NCI-H526 treated with DMSO at 0.1 percent for 48 hours (cell line): ENCODE results near the gene DRG1.
"Not testable (repeated sequence)": the region's sequence is repeated elsewhere in the genome, so short reads cannot be mapped to it uniquely, and the experiment has no call there.

Experiments
- DNase-seq: peaks from one replicate; lab custom pipeline; 2025; lab: John Stamatoyannopoulos, UW

DRG1 gene, protein sequence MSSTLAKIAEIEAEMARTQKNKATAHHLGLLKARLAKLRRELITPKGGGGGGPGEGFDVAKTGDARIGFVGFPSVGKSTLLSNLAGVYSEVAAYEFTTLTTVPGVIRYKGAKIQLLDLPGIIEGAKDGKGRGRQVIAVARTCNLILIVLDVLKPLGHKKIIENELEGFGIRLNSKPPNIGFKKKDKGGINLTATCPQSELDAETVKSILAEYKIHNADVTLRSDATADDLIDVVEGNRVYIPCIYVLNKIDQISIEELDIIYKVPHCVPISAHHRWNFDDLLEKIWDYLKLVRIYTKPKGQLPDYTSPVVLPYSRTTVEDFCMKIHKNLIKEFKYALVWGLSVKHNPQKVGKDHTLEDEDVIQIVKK

DNA sequence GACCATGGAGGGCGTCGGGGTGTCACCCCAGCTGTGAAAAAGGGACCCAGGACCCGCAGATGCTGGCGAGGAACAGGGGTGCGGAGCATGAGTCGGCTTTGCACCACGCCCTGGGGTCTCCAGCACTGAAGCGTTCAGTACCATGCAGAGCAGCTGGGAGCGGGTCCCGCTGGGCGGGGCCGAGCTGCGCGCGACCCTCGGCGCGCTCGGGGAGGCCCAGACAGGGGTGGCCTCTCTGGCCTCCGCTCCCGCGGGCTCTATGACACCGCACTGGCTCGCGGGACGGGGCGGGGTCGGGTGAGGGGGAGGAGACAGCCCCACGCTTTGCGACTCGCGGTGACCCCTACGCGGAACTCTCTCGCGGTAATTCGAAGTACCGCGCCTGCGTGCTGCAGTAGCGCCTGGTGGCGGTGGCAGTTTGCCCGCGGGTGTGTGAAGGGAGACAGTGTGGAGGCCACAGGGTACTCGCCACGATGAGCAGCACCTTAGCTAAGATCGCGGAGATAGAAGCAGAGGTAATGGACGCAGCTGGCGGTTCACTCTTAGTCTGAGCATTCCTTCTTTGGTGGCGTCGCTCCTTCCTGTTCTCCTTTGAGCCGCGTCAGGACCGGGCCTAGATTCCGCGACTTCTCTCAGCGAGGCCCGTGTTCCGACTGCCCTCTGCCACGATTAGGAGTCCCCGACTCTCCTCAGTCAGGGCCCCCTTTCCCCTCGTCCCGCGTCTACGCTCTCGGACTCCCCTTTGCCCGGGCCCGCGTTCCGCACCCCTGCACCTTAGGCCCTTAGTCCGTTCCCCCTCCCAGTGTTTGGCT lies at the start of gene DRG1:
TSS of gene DRG1 (plus strand) at position 394 of the 812 bp plus-strand sequence. CDS start at position 474, 80 bp downstream.
- DNase-seq: peak; percentile 88

DNA sequence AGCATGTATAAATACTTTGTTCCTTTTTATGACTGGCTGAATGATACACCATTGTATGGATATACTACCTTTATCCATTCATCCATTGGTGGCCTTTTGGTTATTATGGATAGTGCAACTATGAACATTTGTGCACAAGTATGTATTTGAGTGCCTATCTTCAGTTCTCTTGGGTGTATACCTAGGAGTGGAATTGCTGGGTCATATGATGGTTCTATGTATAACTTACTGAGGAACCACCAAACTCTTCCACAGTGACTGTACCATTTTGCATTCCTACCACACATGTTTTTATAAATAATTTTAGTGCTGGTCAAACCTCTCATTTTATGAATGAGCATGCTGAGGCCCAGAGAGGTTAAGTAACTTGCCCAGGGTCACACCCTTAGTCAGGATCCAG lies 49.4 kb upstream of the DRG1 start:
- DNase-seq: no peak

DNA sequence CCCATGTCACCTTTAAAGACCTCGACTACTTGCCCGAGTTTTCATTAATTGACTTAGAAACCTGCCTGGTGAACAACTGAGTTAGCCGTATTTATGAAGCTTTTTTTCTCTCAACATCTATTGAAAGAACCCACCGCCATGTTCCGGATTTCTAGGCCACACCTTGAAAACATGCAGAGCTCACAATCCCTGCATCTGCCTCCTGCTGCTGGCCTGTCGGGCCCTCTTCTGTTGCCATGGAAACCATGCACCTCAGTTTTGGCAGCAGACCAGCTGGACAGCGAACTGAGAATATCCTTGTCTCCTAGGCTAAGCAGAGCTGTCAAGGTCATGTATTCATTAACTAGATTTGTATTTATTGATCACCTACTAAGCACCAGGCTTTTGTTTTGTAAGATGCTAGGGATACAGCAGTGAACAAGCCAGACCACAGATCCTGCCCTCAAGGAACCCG lies 49.0 kb upstream of the DRG1 start:
- DNase-seq: no peak

DNA sequence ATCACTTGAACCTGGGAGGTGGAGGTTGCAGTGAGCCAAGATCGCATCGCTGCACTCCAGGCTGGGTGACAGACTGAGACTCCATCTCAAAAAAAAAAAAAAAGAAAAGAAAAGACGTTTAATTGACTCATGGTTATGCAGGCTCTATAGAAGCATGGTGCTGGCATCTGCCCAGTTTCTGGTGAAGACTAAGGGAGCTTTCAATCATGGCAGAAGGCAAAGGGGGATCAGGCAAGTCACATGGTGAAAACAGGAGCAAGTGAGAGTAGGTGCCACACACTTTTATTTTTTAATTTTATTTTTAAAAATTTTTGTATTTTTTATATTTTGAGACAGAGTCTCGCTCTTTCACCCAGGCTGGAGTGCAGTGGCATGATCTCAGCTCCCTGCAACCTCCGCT lies 44.9 kb upstream of the DRG1 start:
- no peak for DNase-seq

DNA sequence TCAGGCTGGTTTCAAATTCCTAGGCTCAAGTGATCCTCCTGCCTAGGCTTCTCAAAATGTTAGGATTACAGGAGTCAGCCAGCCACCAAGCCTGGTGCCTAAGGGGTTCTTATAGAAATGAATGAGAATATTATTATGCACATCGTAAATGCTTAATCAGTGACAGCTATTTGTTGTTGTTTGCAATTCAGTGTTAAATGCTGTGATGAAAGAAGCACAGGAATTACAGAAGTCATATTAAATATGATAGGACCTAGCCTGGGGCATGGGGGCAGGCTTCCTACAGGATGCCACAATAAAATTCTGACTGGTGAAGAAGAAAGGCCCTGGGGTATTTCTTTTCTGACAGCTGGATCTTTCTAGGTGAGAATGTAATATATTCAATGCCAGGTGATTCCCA lies 39.4 kb upstream of the DRG1 start:
- DNase-seq: no peak

DNA sequence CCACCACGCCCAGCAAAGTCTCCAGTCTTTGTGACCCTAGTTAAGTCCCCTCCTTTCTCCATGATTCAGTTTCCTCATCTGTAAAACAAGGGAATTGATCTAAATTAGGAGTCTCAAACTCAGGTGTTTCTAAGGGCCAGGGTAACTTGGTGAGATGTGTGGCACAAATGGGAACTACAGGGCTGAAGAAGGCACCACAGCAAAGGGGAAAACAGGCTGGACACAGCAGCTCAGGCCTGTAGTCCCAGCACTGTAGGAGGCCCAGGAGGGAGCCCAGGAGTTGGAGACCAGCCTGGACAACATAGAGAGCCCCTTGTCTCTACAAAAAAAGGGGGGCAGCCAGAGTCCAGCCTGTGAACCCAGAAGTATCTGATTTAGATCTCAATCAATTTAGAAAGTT lies 37.7 kb upstream of the DRG1 start:
- no peak for DNase-seq

DNA sequence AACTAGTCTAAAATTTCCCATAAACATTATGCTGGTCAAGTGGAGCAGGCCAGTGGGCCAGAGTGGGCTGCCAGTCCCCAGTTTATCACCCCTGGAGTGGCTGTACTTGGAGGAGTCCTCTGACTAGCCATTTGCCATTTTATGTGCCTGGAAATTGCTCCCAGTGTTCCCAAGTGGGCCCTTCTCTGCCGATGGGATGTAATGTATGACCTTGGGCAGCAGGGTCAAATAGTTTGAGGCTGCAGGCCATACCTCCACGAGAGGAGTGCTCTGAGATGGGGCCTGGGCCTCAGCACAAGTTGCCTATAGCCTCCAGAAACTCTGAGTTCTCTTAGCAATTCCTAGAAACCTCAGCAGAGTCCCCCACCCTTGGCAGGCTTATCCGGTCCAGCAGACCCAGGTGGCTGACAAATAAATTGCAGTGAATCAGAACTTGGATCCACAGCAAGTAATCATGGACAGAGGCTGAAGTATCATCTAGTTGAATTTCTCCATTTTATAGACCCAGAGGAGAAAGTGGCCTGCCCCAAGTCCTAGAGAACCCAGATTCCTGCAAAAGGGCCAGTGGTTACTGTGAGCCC lies 35.4 kb upstream of the DRG1 start:
- DNase-seq: no peak

DNA sequence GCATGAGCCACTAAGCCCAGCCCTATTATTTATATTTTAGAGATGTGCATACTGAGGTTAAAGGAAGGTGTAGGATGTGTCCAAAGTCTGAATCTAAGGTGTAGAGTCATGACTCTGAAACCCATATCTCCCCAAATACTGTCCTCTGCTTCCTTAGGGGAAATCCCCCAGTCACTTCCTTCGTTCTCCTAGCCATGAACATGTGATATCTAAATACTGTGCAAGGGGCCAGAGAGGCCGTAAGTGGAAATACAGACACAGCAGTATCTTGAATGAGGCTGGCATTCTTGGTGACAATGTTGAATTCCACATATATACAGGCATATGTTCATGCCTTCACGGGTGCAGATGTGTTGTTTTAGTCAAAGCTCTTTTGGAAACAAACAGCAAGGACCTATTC lies 32.0 kb upstream of the DRG1 start:
- peak; percentile 25 for DNase-seq

DNA sequence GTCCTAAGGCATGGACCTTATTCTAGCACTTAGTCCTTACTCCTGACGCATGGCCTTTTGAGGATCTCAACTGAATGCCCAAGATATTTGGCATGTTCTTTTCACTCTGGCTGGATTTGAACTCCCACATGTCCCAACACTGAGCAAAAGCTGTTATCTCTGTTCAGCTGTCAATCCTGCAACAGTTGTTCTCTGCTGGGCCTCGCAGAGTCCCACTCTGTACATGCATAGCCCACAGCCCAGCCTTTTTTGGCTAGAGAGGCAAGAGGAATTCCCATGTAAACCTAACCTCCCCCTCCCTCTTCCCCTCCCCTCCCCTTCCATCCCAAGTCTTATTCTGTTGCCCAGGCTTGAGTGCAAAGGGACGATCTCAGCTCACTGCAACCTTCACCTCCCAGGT lies 21.8 kb upstream of the DRG1 start:
- DNase-seq: no peak

DNA sequence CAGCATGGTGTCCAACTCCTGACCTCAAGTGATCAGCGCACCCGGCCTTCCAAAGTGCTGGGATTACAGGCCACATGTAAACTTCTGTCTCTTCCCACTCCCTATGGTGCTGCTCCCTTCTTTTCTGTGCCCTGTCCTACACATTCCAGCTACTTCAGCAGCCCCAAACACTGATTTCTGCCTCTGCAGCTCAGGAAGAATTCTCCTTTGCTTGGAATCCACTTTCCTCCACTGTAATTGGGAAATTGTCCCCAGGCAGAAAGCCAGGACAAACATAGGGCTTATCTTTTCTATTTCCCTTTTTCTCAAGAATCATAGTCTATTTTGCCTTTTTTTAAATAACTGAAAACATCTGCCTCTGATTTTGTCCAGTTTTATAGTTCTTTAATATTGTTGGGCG lies 21.3 kb upstream of the DRG1 start:
- DNase-seq: no peak

DNA sequence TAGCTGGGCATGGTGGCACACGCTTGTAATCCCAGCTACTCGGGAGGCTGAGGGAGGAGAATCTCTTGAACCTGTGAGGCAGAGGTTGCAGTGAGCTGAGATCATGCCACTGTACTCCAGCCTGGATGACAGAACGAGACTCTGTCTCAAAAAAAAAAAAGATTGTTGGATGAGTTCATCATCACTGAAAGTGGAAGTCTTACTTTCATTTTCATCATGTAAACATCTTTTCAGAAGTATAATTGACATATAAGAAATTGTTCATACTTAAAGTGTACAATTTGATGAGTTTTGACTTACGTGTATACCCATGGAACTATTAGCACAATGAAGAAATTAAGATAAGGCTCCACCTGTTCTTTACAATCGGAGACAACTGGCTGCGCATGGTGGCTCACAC lies 20.8 kb upstream of the DRG1 start:
- not testable (repeated sequence) for DNase-seq

DNA sequence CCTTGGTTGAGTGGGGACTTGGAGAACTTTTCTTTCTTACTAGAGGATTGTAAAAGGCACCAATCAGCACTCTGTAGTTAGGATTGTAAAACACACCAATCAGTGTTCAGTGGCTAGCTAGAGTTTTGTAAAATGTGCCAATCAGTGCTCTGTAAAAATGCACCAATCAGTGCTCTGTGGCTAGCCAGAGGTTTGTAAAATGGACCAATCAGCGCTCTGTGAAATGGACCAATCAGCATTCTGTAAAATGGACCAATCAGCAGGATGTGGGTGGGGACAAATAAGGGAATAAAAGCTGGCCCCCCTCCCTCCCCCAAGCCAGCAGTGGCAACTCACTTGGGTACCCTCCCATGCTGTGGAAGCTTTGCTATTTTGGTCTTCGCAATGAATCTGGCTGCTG lies 5.5 kb upstream of the DRG1 start:
- DNase-seq: no peak

DNA sequence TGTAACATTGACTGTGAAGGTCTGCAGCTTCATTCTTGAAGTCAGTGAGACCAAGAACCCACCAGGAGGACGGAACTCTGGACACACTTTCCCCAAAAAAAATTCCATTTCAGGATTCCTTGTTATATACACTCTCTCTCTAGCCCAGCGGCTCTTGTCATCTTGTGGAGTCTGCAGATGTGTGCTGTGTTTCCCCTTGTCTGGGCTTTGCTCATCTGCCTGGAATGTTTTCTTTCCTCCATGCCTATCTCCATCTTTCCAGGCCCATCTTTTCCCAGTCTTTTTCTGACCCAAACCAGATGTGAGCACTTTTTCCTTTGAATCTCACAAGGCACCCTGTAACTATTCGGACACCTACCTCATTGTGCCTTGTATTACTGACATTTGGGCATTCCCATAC lies 5.1 kb upstream of the DRG1 start:
- DNase-seq: no peak

DNA sequence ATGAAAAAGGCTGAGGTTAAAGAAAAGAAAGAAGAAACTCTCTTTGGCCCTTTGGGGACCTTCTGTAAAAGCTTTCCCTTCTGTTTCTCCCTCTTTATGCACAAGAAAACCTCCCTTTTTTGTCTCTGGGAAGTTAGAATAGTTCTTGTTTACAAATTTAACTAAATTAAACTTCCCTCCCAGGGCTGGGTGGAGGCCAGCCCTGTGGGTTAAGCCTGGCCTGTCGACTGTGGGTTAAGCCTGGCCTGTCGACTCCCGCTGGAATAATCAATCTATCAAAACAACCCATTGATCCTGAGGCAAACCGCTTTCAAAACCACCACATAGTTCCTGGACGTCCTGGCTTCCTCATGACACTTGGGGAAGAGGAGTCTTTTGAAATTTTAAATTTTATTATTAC lies 1.2 kb upstream of the DRG1 start:
- DNase-seq: no peak

DNA sequence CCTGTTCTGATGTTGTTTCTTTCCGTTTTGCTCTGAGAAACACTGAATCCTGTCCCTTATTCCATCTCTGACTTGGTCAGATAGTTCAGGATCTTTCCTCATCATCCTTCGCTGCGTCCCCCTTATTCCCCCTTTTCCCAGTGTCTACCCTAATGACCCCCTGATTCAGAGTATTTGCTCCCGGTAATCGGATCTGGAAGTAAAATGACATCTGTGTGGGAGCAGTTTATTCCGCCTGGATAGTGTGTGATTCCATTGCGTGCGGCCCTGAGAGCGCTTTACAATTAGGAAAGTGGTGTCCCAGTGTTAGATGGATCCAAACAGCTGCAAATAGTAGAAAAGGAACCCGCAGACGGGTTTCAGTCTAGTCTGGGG lies 606 bp downstream of the DRG1 start:
- DNase-seq: no peak

DNA sequence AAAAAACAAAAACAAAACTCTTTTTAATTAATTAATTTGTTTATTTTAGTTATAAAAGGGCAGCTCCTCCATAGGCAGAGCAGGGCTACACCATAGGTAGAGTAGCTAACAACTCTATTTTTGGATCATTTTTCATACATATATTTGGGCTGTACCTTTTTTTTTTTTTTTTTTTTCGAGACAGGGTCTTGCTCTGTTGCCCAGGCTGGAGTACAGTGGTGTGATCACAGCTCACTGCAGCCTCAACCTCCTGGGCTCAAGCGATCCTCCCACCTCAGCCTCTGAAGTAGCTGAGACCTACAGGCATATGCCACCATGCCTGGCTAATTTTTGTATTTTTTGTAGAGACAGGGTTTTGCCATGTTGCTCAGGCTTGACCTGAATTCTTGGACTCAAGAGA lies 2.9 kb downstream of the DRG1 start:
- DNase-seq: not testable (repeated sequence)

DNA sequence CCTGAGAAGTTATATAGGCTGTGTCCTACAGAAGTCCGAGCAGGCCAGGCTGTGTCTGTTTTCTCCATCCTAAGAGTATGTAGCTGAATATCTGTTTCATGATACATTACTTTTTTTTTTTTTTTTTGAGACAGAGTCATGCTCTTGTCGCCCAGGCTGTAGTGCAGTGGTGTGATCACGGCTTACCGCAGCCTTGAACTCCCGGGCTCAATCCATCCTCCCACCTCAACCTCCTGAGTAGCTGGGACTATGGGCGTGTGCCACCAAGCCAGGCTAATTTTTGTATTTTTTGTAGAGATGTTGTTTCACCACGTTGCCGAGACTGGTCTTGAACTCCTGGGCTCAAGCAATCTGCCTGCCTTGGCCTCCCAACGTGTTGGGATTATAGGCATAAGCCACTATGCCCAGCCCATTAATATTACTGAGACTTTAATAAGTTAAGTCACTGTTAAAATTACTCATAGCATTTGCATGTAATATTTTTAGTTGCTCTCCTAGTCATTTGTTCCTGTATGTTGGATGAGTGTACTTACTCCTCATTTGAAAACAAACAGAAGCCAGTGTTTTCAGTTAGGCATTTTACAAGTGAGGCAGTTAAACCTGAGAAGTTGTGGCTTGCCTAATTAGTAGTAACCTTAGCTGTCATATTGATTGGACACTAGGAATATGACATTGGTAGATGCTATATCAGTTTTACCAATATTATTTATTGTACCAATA lies 26.1 kb downstream of the DRG1 start:
- no peak for DNase-seq

DNA sequence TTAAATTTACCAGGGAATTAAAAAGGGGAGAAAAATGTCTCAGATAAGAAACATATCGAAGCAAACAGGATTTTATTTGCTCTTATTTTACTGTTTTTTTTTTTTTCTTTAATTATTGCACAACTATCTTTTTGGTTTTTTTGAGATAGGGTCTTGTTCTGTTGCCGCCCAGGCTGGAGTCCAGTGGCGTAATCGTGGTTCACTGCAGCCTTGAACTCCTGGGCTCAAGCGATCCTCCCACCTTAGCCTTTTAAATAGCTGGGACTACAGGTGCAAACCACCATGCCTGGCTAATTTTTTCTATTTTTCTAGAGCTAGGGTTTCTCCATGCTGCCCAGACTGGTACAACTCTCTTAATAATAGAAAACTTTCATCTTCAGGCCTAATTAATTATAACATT lies 32.5 kb downstream of the DRG1 start:
- DNase-seq: no peak

DNA sequence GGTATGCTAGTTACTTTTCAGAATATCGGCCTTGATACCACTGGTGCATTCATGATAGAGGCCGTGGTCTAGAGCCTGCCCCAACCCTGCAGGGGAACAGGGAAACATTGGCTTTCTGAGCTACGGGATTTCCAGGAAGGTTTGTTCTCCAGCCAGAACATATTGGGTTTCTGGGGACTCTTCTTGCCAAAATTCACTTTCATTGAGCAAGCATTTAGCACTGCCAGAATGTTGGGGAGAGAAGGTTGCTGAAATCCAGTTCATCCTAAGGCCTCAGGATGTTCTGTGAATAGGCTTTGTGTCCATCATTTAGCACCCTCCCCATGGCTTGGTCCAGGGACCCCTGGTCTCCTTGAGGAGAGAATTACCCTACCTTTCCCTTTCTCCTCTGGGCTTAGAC lies 36.7 kb downstream of the DRG1 start:
- no peak for DNase-seq

DNA sequence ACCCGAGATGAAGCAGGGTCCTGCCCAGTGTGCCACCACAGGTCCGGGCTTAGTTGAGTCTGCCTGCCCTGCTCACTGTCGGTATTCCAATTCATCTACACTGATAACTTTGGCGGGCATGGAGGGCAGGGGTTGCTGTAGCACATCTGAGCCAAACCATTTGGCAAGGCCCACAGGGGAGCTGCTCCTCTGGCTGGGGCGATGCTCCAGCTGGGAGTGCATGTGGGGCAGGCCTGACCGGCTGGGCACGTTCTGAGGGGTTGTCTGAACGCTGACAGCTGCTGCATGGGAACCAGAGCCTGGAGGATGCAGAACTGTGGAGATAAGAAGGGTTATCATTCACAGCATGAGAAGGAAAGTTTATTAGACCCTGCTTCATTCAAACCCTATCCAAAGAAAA lies 40.4 kb downstream of the DRG1 start:
- DNase-seq: no peak

DNA sequence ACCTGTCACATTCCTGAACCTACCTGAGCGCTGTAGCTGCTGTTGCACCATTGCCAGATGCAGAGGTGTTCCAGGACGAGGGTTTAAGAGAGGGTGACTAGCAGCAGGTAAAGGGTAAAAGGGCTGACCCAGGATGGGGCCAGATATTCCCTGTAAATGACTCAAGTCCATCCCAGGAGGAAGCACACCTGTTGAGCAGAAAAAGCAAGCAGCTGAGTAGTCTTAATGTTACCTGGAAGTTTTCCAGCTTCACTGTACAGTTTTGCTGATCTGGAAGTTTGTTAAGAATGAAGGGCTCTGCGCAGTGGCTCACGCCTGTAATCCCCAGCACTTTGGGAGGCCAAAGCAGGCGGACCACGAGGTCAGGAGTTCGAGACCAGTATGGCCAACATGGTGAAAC lies 41.3 kb downstream of the DRG1 start:
- DNase-seq: no peak

DNA sequence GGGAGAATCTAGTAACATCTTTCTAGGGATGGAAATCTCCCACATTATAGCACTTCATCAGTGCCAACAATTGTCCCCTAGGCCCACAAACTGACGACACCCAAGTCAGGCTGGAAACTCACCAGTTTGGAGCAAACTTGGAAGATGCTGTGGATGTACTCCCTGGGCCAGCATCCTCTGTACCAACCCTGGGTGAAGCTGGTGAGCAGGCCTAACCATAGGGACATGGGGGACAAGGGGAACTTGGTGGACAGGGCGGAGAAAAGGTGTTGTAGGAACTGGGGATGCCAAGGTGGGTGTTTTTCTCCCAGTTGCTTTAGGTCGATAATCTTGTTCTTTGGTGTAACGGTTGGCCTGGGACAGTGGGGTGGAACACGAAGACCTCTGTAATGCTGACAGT lies 42.2 kb downstream of the DRG1 start:
- no peak for DNase-seq
